ENCODE measurements around the gene SLC22A6.
A peak's percentile ranks its signal among the peaks of the same experiment; 100 is the strongest.

Gene SLC22A6

DNA sequence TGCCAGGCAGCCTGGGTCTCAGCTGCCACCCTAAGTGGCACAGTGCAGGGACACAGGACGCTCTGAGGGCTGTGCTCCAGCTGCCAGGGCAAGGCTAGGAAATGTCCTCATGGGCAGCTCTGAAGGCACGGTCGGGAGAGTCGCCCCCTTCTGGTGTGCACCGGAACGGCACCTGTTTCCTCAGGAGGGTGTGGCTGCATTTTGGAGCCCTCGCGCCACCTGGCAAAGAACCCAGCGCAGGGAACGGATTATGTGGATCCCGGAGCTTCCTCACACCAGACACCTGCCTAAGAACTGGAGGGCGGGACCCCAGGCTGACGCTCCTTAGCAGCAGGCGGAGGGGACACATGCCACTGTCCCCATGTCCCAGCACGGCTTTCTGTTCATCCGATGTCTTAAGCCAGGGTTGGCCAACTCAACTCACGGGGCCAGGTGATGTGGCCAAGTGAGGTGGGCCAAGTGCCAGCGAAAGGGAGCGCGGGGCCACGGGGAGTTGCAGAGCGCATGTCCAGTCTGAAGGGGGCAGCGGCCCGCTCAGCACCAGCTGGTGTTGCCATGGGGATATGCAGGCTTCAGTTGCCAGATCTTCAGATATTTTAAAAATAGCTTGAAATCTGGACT, 36.0 kb upstream of the SLC22A6 start:
- in situ Hi-C loops (cut with HindIII; ENCODE audit: low pct_ligation_motif_present, low sequenced_read_pairs): loop anchor here (25.0 kb wide), 1 partner anchor 108 kb away; the partner anchor contains the start of gene CHRM1
- TF ChIP-seq, protein P1, sequence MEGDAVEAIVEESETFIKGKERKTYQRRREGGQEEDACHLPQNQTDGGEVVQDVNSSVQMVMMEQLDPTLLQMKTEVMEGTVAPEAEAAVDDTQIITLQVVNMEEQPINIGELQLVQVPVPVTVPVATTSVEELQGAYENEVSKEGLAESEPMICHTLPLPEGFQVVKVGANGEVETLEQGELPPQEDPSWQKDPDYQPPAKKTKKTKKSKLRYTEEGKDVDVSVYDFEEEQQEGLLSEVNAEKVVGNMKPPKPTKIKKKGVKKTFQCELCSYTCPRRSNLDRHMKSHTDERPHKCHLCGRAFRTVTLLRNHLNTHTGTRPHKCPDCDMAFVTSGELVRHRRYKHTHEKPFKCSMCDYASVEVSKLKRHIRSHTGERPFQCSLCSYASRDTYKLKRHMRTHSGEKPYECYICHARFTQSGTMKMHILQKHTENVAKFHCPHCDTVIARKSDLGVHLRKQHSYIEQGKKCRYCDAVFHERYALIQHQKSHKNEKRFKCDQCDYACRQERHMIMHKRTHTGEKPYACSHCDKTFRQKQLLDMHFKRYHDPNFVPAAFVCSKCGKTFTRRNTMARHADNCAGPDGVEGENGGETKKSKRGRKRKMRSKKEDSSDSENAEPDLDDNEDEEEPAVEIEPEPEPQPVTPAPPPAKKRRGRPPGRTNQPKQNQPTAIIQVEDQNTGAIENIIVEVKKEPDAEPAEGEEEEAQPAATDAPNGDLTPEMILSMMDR (IDR thresholded peaks at IDR 0.05; ENCODE audit: low read depth, low read length, missing control alignments): peak; percentile 62
- no peak for DNase-seq
- Histone ChIP-seq H3K4me3 (ENCODE audit: low read depth, low read length) (no peak overlapping the region), H3K36me3 (replicated peaks) (no peaks in the 10 kb centered on the region), H3K27me3 (replicated peaks) (no peaks in the 10 kb centered on the region), H3K27ac (no peak overlapping the region)

- H3K27me3 ChIP-seq (replicated peaks): no peaks in the 10 kb centered on the region
- in situ Hi-C loops (cut with HindIII; ENCODE audit: low pct_ligation_motif_present, low sequenced_read_pairs): loop anchor here (25.0 kb wide), 1 partner anchor 107 kb away; the partner anchor contains the start of gene CHRM1
- TF ChIP-seq, protein P1 (IDR thresholded peaks at IDR 0.05; ENCODE audit: low read depth, low read length, missing control alignments): no peak
Observed at GRCh38 chr11:63019506-63019905, 34.7 kb upstream of the SLC22A6 start.

GRCh38 chr11:63017306-63017974, 32.7 kb upstream of the SLC22A6 start:
- in situ Hi-C loops (cut with HindIII; ENCODE audit: low pct_ligation_motif_present, low sequenced_read_pairs): loop anchor here (25.0 kb wide), 1 partner anchor 105 kb away; the partner anchor contains the start of gene CHRM1
- DNase-seq: peak; percentile 4
- no peak overlapping the region for H3K27ac ChIP-seq

More at GRCh38 chr11:63019506-63019905, 34.7 kb upstream of the SLC22A6 start:
- H3K4me3 ChIP-seq (ENCODE audit: low read depth, low read length): no peak overlapping the region
- no peak for DNase-seq
- no peak overlapping the region for H3K27ac ChIP-seq
- H3K36me3 ChIP-seq (replicated peaks): no peaks in the 10 kb centered on the region

GRCh38 chr11:63015521-63016215, 30.9 kb upstream of the SLC22A6 start, which contains the start of gene SLC22A8:
Gene SLC22A8, minus strand, starts transcription at chr11:63015841. Its CDS starts 883 bp downstream, at chr11:63014958.
- DNase-seq: no peak
- Histone ChIP-seq H3K36me3 (replicated peaks) (no peaks in the 10 kb centered on the region), H3K27ac (no peak within 1 kb of the TSS), H3K4me3 (ENCODE audit: low read depth, low read length) (no peak within 1 kb of the TSS), H3K27me3 (replicated peaks) (no peaks in the 10 kb centered on the region)
- TF ChIP-seq, protein P1 (IDR thresholded peaks at IDR 0.05; ENCODE audit: low read depth, low read length, missing control alignments): no peak
- in situ Hi-C loops (cut with HindIII; ENCODE audit: low pct_ligation_motif_present, low sequenced_read_pairs): loop anchor here (25.0 kb wide), 1 partner anchor 103 kb away; the partner anchor contains the start of gene CHRM1

More at GRCh38 chr11:63017306-63017974, 32.7 kb upstream of the SLC22A6 start:
- TF ChIP-seq, protein P1 (IDR thresholded peaks at IDR 0.05; ENCODE audit: low read depth, low read length, missing control alignments): no peak
- Histone ChIP-seq H3K27me3 (replicated peaks) (no peaks in the 10 kb centered on the region), H3K36me3 (replicated peaks) (no peaks in the 10 kb centered on the region), H3K4me3 (ENCODE audit: low read depth, low read length) (no peak overlapping the region)

DNA sequence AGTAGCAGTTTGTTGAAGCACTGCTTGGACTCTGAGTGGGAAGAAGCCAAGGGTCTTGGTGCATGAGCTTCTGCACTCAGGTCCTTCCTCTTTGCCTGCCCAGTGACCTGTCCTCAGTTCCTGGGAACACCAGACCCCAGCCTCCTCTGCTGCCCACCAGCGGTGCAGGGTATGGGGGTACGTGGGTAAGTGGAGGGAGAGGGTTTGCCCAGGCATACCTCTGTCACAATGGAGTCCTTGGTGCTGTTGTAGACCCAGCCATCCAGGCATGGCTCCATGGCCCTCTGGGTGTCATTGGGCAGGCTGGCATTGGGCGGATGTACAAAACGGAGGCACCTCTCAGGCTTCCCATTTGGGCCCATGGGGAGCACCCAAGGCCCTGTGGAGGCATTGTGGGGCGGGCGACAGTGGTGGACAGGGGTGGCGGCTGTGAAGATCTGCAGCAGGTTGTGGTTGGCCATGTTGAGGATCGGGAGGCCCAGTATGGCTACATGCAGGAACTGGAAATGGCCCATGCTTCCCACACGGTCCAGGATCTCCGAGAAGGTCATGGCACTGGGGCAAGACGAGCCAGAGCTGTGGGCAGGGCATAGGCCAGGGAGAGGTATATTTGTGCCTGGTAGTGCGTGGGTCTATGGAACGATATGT, 29.8 kb upstream of the SLC22A6 start:
- TF ChIP-seq, protein P1 (IDR thresholded peaks at IDR 0.05; ENCODE audit: low read depth, low read length, missing control alignments): no peak
- Histone ChIP-seq H3K27me3 (replicated peaks) (no peaks in the 10 kb centered on the region), H3K27ac (no peak overlapping the region), H3K4me3 (ENCODE audit: low read depth, low read length) (no peak overlapping the region), H3K36me3 (replicated peaks) (no peaks in the 10 kb centered on the region)
- no peak for DNase-seq
- in situ Hi-C loops (cut with HindIII; ENCODE audit: low pct_ligation_motif_present, low sequenced_read_pairs): loop anchor here (25.0 kb wide), 1 partner anchor 102 kb away; the partner anchor contains the start of gene CHRM1
